Measurements from ENCODE around the gene TMEM231.

GRCh38 chr16:75590920-75591843, 35.1 kb upstream of the TMEM231 start:
- TF ChIP-seq POLR2A (IDR thresholded peaks at IDR 0.05; ENCODE audit: low read length) (no peak), GATA1 (IDR thresholded peaks at IDR 0.05; ENCODE audit: low read depth, low read length) (no peak)

Data from erythroblast (primary cell).